Measurements from ENCODE around the gene SLX4IP. TPM values are rescaled to one million over a fixed set of nuclear protein-coding genes. Genes with fewer than 3 reads are reported as not detected.
A peak's percentile ranks its signal among the peaks of the same experiment; 100 is the strongest.

The SLX4IP gene
- total RNA-seq, 1 donor from 2014 or later = 5.3 TPM

- H3K79me2 ChIP-seq (ENCODE audit: insufficient read depth, low read length) = no peaks in the 10 kb centered on the region
- FAIRE-seq = peak; percentile 45
- no peaks in the 10 kb centered on the region for H3K9me3 ChIP-seq (ENCODE audit: insufficient read depth, low read depth, low read length)
- Mint-ChIP-seq H3K9me3 (ENCODE audit: unreplicated experiment) (no peaks in the 10 kb centered on the region), H3K4me1 (ENCODE audit: low read depth, unreplicated experiment) (peaks cover 28% of the 10 kb centered on the region), H3K27me3 (ENCODE audit: low read depth, unreplicated experiment) (no peaks in the 10 kb centered on the region), H3K4me3 (ENCODE audit: unreplicated experiment) (no peak overlapping the region), H3K27ac (ENCODE audit: unreplicated experiment) (no peak overlapping the region), H3K36me3 (ENCODE audit: low read depth, unreplicated experiment) (peaks cover 4% of the 10 kb centered on the region)
- peak overlapping the region; percentile 68 for H3K27ac ChIP-seq (ENCODE audit: low read depth, low read length)
- peaks cover 18% of the 10 kb centered on the region for H3K4me1 ChIP-seq (ENCODE audit: insufficient read depth, low read length)
- H3K27me3 ChIP-seq (ENCODE audit: insufficient read depth, low read length) = no peaks in the 10 kb centered on the region
- no peak overlapping the region for H3K4me3 ChIP-seq (ENCODE audit: insufficient read depth, low read depth, low read length)
- H3K4me2 ChIP-seq (ENCODE audit: low read length) = peak overlapping the region; percentile 31
- DNase-seq (ENCODE audit: low read depth) = peak; percentile 87
- no peaks in the 10 kb centered on the region for H4K20me1 ChIP-seq (ENCODE audit: insufficient read depth, low read length)
- TF ChIP-seq, protein P1, sequence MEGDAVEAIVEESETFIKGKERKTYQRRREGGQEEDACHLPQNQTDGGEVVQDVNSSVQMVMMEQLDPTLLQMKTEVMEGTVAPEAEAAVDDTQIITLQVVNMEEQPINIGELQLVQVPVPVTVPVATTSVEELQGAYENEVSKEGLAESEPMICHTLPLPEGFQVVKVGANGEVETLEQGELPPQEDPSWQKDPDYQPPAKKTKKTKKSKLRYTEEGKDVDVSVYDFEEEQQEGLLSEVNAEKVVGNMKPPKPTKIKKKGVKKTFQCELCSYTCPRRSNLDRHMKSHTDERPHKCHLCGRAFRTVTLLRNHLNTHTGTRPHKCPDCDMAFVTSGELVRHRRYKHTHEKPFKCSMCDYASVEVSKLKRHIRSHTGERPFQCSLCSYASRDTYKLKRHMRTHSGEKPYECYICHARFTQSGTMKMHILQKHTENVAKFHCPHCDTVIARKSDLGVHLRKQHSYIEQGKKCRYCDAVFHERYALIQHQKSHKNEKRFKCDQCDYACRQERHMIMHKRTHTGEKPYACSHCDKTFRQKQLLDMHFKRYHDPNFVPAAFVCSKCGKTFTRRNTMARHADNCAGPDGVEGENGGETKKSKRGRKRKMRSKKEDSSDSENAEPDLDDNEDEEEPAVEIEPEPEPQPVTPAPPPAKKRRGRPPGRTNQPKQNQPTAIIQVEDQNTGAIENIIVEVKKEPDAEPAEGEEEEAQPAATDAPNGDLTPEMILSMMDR (IDR thresholded peaks at IDR 0.05; ENCODE audit: insufficient read depth, low read depth, low read length) = no peak
- TF ChIP-seq EZH2 (IDR thresholded peaks at IDR 0.05; ENCODE audit: insufficient read depth, low read length) = no peak
- H3K36me3 ChIP-seq (ENCODE audit: insufficient read depth, low read length) = no peaks in the 10 kb centered on the region
- peak overlapping the region; percentile 24 for H3K9ac ChIP-seq (ENCODE audit: low read length)
- no peak overlapping the region for H2AFZ ChIP-seq (ENCODE audit: low read depth, low read length)
These were observed 161.6 kb downstream of the SLX4IP start for GRCh38 chr20:10596710-10597121.

DNA sequence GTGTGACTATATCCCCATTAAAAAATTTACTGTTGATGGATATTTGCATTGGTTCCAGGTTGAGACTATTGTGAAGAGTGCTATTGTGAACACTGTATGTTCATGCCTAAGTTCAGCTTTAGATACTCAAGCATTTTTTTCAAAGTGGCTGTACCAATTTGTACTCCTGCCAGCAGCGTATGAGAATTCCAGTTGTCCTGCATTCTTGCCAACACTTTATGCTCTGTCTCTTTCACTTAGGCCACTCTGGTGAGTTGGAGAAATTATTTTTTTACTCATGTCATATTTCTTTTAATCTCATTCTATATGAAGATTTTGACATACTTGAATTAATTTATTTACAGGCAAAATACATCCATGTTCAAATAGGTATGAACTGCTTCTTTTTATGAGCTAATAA is 162.5 kb downstream of the SLX4IP start:
- H3K4me1 ChIP-seq (ENCODE audit: insufficient read depth, low read length) = peaks cover 12% of the 10 kb centered on the region
- no peaks in the 10 kb centered on the region for H4K20me1 ChIP-seq (ENCODE audit: insufficient read depth, low read length)
- H2AFZ ChIP-seq (ENCODE audit: low read depth, low read length) = no peak overlapping the region
- H3K9me3 ChIP-seq (ENCODE audit: insufficient read depth, low read depth, low read length) = no peaks in the 10 kb centered on the region
- H3K4me3 Mint-ChIP-seq (ENCODE audit: unreplicated experiment) = no peak overlapping the region
- no peaks in the 10 kb centered on the region for H3K9me3 Mint-ChIP-seq (ENCODE audit: unreplicated experiment)
- no peaks in the 10 kb centered on the region for H3K27me3 Mint-ChIP-seq (ENCODE audit: low read depth, unreplicated experiment)
- H3K4me3 ChIP-seq (ENCODE audit: insufficient read depth, low read depth, low read length) = no peak overlapping the region
- no peak overlapping the region for H3K4me2 ChIP-seq (ENCODE audit: low read length)
- H3K36me3 Mint-ChIP-seq (ENCODE audit: low read depth, unreplicated experiment) = peaks cover 4% of the 10 kb centered on the region
- H3K27me3 ChIP-seq (ENCODE audit: insufficient read depth, low read length) = no peaks in the 10 kb centered on the region
- peaks cover 31% of the 10 kb centered on the region for H3K4me1 Mint-ChIP-seq (ENCODE audit: low read depth, unreplicated experiment)
- H3K9ac ChIP-seq (ENCODE audit: low read length) = no peak overlapping the region
- DNase-seq (ENCODE audit: low read depth) (no peak), FAIRE-seq (no peak)
- no peak for TF ChIP-seq EZH2 (IDR thresholded peaks at IDR 0.05; ENCODE audit: insufficient read depth, low read length)
- TF ChIP-seq, protein P1 (IDR thresholded peaks at IDR 0.05; ENCODE audit: insufficient read depth, low read depth, low read length) = no peak
- H3K27ac Mint-ChIP-seq (ENCODE audit: unreplicated experiment) = no peak overlapping the region
- H3K27ac ChIP-seq (ENCODE audit: low read depth, low read length) = peak overlapping the region; percentile 68
- no peaks in the 10 kb centered on the region for H3K36me3 ChIP-seq (ENCODE audit: insufficient read depth, low read length)
- no peaks in the 10 kb centered on the region for H3K79me2 ChIP-seq (ENCODE audit: insufficient read depth, low read length)

DNA sequence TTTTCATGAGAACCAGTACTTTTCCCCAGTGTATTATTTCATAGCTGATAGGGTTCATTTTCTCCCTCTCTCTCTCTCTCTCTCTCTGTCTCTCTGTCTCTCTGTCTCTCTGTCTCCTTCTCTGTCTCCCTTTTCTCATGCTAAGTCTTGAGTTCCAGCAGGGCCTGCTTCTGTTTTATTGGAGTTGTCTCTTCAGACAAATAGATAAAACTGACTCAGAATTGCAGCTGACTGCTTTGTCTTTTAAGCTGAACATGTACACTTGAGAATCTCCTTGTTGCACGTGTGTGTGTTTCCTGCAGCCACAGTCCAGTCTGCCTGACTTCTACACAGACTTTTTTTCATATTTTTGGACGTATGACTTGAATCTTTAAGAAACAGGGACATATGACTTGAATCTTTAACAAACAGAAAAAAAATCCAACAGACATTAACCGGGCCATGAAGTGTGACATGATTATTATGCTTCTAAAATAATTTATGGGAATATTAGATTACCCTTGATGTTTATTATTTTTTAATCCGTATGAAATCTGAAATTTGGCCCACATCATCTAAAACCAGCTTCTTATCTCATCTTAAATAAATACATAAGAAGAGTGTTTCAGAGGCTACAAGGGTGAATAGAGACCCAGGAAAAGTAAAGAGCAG is 167.2 kb downstream of the SLX4IP start:
- H3K79me2 ChIP-seq (ENCODE audit: insufficient read depth, low read length) = no peaks in the 10 kb centered on the region
- DNase-seq (ENCODE audit: low read depth) = no peak
- TF ChIP-seq, protein P1 (IDR thresholded peaks at IDR 0.05; ENCODE audit: insufficient read depth, low read depth, low read length) = no peak
- TF ChIP-seq EZH2 (IDR thresholded peaks at IDR 0.05; ENCODE audit: insufficient read depth, low read length) = no peak
- peaks cover 28% of the 10 kb centered on the region for H3K4me1 ChIP-seq (ENCODE audit: insufficient read depth, low read length)
- no peak overlapping the region for H3K4me3 Mint-ChIP-seq (ENCODE audit: unreplicated experiment)
- no peak for FAIRE-seq
- no peaks in the 10 kb centered on the region for H4K20me1 ChIP-seq (ENCODE audit: insufficient read depth, low read length)
- no peak overlapping the region for H3K4me3 ChIP-seq (ENCODE audit: insufficient read depth, low read depth, low read length)
- H3K27ac ChIP-seq (ENCODE audit: low read depth, low read length) = no peak overlapping the region
- no peaks in the 10 kb centered on the region for H3K9me3 ChIP-seq (ENCODE audit: insufficient read depth, low read depth, low read length)
- peak overlapping the region; percentile 75 for H3K27ac Mint-ChIP-seq (ENCODE audit: unreplicated experiment)
- H2AFZ ChIP-seq (ENCODE audit: low read depth, low read length) = no peak overlapping the region
- no peaks in the 10 kb centered on the region for H3K9me3 Mint-ChIP-seq (ENCODE audit: unreplicated experiment)
- peaks cover 4% of the 10 kb centered on the region for H3K36me3 Mint-ChIP-seq (ENCODE audit: low read depth, unreplicated experiment)
- no peak overlapping the region for H3K9ac ChIP-seq (ENCODE audit: low read length)
- no peaks in the 10 kb centered on the region for H3K27me3 ChIP-seq (ENCODE audit: insufficient read depth, low read length)
- H3K27me3 Mint-ChIP-seq (ENCODE audit: low read depth, unreplicated experiment) = no peaks in the 10 kb centered on the region
- no peak overlapping the region for H3K4me2 ChIP-seq (ENCODE audit: low read length)
- peaks cover 48% of the 10 kb centered on the region for H3K4me1 Mint-ChIP-seq (ENCODE audit: low read depth, unreplicated experiment)
- no peaks in the 10 kb centered on the region for H3K36me3 ChIP-seq (ENCODE audit: insufficient read depth, low read length)

Data from astrocyte (in vitro differentiated cells and primary cell).